ENCODE measurements around the gene CACNA2D4. TPM values are rescaled to one million over a fixed set of nuclear protein-coding genes. Genes with fewer than 3 reads are reported as not detected.

CACNA2D4 gene
- total RNA-seq, 1 donor from 2014 or later, result 1.2 TPM

DNA sequence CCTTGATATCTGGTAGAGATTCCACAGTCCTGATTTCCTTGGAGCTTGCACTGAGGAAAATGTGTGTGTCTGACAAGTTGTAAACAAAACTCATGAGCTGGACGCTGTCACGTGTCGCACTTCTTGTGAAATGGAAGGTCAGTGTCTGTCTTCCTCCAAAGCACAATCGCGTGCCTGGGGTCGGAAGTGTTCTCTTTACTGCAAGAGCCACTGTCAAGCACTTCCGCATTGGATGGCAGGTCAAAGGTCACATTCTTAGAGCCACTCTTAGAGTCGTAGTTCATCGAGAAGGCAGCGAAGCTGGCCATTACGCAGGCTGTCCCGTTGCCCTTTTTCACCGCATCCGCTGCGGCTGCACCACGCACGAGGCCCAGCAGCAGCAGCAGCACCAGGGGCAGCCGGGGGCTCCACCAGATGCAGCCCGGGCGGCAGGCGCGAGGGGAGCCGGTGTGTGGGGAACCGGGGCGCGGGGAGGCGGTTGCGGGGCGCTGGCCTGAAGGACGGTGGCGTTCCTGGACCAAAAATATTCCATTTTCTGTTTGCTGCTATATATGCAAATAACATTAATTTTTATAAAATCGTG lies 53.1 kb downstream of the CACNA2D4 start:
- Histone ChIP-seq H3K27ac (replicated peaks) (no peak overlapping the region), H3K9me3 (replicated peaks) (peaks cover 25% of the 10 kb centered on the region), H3K27me3 (ENCODE audit: low read depth) (peaks cover 67% of the 10 kb centered on the region), H3K36me3 (no peaks in the 10 kb centered on the region), H3K4me3 (no peak overlapping the region), H3K4me1 (no peaks in the 10 kb centered on the region)
- TF ChIP-seq, protein P1, sequence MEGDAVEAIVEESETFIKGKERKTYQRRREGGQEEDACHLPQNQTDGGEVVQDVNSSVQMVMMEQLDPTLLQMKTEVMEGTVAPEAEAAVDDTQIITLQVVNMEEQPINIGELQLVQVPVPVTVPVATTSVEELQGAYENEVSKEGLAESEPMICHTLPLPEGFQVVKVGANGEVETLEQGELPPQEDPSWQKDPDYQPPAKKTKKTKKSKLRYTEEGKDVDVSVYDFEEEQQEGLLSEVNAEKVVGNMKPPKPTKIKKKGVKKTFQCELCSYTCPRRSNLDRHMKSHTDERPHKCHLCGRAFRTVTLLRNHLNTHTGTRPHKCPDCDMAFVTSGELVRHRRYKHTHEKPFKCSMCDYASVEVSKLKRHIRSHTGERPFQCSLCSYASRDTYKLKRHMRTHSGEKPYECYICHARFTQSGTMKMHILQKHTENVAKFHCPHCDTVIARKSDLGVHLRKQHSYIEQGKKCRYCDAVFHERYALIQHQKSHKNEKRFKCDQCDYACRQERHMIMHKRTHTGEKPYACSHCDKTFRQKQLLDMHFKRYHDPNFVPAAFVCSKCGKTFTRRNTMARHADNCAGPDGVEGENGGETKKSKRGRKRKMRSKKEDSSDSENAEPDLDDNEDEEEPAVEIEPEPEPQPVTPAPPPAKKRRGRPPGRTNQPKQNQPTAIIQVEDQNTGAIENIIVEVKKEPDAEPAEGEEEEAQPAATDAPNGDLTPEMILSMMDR (IDR thresholded peaks at IDR 0.05; ENCODE audit: borderline replicate concordance), result no peak
- no peak for DNase-seq
- intact Hi-C loops (cut with micrococcal nuclease), result no loop called here

DNA sequence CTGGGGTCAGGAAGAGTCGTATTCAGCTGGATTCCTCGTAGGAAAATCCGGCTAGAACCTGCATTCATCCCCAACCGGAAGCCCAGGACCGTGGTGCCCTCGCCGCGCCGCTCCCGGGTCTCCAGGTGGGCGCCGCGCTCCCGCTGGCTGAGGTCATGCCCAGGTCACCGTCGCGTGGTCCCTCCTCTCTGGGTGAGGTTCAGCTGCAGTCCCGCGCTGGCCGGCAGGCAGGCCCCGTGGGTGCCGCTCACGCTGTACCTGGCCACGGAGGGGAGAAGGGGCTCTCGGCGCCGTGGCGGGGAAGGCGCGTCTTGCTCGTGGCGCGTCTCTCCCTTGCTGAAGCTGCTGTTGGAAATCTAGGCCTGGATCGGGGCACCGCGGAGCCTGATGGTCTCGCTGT lies 53.6 kb downstream of the CACNA2D4 start:
- H3K27me3 ChIP-seq (ENCODE audit: low read depth), result peaks cover 63% of the 10 kb centered on the region
- no peak overlapping the region for H3K27ac ChIP-seq (replicated peaks)
- no peak for DNase-seq
- TF ChIP-seq, protein P1 (IDR thresholded peaks at IDR 0.05; ENCODE audit: borderline replicate concordance), result no peak
- H3K4me3 ChIP-seq, result no peak overlapping the region
- no peaks in the 10 kb centered on the region for H3K36me3 ChIP-seq
- intact Hi-C loops (cut with micrococcal nuclease), result no loop called here
- peaks cover 22% of the 10 kb centered on the region for H3K9me3 ChIP-seq (replicated peaks)
- no peaks in the 10 kb centered on the region for H3K4me1 ChIP-seq

DNA sequence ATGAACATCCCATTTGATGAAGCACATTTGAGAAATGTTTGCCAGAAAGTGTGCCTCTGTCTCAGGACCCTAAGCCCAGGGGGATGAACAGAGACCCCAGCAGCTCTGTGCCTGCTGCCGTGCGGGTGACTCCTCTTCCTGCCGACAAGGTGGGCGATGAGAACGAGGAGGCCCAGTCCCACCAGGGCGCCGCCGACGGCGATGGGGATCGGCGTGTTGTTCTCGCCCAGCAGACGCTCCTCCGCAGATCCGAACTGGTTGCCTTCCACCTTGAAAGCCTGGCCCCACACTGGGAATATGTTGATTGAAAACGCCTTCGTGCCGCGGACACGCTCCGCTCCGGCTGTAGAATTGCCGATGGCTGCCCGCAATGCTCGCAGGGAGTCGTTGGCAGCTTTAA lies 54.0 kb downstream of the CACNA2D4 start:
- peaks cover 62% of the 10 kb centered on the region for H3K27me3 ChIP-seq (ENCODE audit: low read depth)

DNA sequence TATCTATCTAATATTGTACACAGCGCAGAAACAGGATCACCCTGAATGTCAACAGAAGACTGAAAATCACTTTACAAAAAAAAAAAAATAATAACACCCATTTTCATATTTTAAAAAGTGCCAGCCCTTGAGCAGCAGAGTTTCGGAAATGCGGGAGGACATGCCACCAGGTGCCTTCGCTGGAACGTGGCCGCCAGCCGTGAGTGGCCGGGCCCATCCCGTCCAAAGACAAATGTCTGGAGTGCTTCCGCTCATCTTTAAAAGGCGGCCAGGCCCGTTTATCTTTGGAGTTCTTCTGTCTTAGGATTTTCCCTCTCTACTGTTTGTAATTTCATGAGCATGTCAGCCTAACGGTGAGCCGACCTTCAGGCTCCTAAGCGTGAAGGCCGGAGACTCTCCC lies 54.6 kb downstream of the CACNA2D4 start:
- TF ChIP-seq, protein P1 (IDR thresholded peaks at IDR 0.05; ENCODE audit: borderline replicate concordance), result no peak
- no peaks in the 10 kb centered on the region for H3K4me1 ChIP-seq
- H3K36me3 ChIP-seq, result no peaks in the 10 kb centered on the region
- no peak overlapping the region for H3K27ac ChIP-seq (replicated peaks)
- no peak for DNase-seq
- peaks cover 62% of the 10 kb centered on the region for H3K27me3 ChIP-seq (ENCODE audit: low read depth)
- no peak overlapping the region for H3K4me3 ChIP-seq
- H3K9me3 ChIP-seq (replicated peaks), result peaks cover 12% of the 10 kb centered on the region
- intact Hi-C loops (cut with micrococcal nuclease), result no loop called here

More for the DNA sequence above, 54.0 kb downstream of the CACNA2D4 start:
- Histone ChIP-seq H3K9me3 (replicated peaks) (peaks cover 18% of the 10 kb centered on the region), H3K36me3 (no peaks in the 10 kb centered on the region), H3K4me1 (no peaks in the 10 kb centered on the region), H3K4me3 (no peak overlapping the region), H3K27ac (replicated peaks) (no peak overlapping the region)
- no peak for DNase-seq
- TF ChIP-seq, protein P1 (IDR thresholded peaks at IDR 0.05; ENCODE audit: borderline replicate concordance), result no peak
- intact Hi-C loops (cut with micrococcal nuclease), result no loop called here

DNA sequence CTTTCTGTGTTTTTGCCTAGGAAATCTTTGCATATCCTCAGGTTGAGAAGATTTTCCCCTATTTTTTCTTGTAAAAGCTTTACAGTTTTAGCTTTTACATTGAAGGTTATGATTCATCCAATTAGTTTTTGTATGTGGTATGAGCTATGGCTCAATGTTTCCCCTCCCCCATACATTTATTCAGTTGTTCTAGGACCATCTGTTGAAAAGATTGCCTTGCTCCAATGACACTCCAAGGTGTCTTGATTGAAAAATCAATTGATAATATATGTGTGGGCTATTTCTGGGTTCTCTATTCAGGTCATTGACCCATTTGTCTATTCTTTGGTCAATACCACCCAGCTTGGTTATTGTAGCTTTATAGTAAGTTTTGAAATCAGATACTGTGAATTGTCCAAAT lies 55.5 kb downstream of the CACNA2D4 start:
- H3K4me1 ChIP-seq, result no peaks in the 10 kb centered on the region
- H3K9me3 ChIP-seq (replicated peaks), result peaks cover 3% of the 10 kb centered on the region
- DNase-seq, result no peak
- no peak overlapping the region for H3K4me3 ChIP-seq
- TF ChIP-seq, protein P1 (IDR thresholded peaks at IDR 0.05; ENCODE audit: borderline replicate concordance), result no peak
- H3K36me3 ChIP-seq, result no peaks in the 10 kb centered on the region
- peaks cover 62% of the 10 kb centered on the region for H3K27me3 ChIP-seq (ENCODE audit: low read depth)
- no peak overlapping the region for H3K27ac ChIP-seq (replicated peaks)
- intact Hi-C loops (cut with micrococcal nuclease), result no loop called here
